Neural progenitor cell (in vitro differentiated cells): Measurements from ENCODE around the gene NUSAP1. TPM values are rescaled to one million over a fixed set of nuclear protein-coding genes. Genes with fewer than 3 reads are reported as not detected.
A peak's percentile ranks its signal among the peaks of the same experiment; 100 is the strongest.

Source experiments
- DNase-seq: peaks from one replicate; pipeline ENCODE4 v3.0.0-alpha.2; 2016; ENCODE audit warnings: low spot score
- H2AFZ ChIP-seq: fragments of 200-600 bp; sonication (generic); replicated peaks from 2 replicates; pipeline ENCODE4 v1.6.1; 2016; ENCODE audit warnings: antibody characterized with exemption
- H3F3A ChIP-seq: fragments of 200-600 bp; sonication (generic); 2 replicates; pipeline ENCODE4 v1.6.1; 2016; ENCODE audit warnings: antibody characterized with exemption, low read depth
- H3K27ac ChIP-seq: fragments of 200-600 bp; sonication (generic); 2 replicates; pipeline ENCODE4 v1.5.1; 2016; ENCODE audit warnings: mild to moderate bottlenecking
- H3K27me3 ChIP-seq: fragments of 200-600 bp; sonication (generic); 2 replicates; pipeline ENCODE4 v1.6.1; 2016; ENCODE audit warnings: mild to moderate bottlenecking, moderate library complexity
- H3K36me3 ChIP-seq: fragments of 200-600 bp; sonication (generic); 2 replicates; pipeline ENCODE4 v1.5.1; 2016
- H3K4me1 ChIP-seq: fragments of 200-600 bp; sonication (generic); 2 replicates; pipeline ENCODE4 v1.6.1; 2016; ENCODE audit warnings: mixed run types
- H3K4me2 ChIP-seq: fragments of 200-600 bp; sonication (generic); 2 replicates; pipeline ENCODE4 v1.6.1; 2016
- H3K4me3 ChIP-seq: fragments of 200-600 bp; sonication (generic); 2 replicates; pipeline ENCODE4 v1.5.1; 2016
- H3K79me2 ChIP-seq: fragments of 200-600 bp; sonication (generic); 2 replicates; pipeline ENCODE4 v1.6.1; 2016; ENCODE audit warnings: low read depth
- H3K9ac ChIP-seq: fragments of 200-600 bp; sonication (generic); 2 replicates; pipeline ENCODE4 v1.6.1; 2016
- H3K9me3 ChIP-seq: fragments of 200-600 bp; sonication (generic); 2 replicates; pipeline ENCODE4 v1.5.1; 2016; ENCODE audit warnings: low read depth
- H4K20me1 ChIP-seq: fragments of 200-600 bp; sonication (generic); 2 replicates; pipeline ENCODE4 v1.6.1; 2016; ENCODE audit warnings: low read depth
- H3K27ac Mint-ChIP-seq: 3 replicates; pipeline ENCODE4 v1.8.0; 2021; ENCODE audit warnings: mixed read lengths
- H3K27me3 Mint-ChIP-seq: 2 replicates; pipeline ENCODE4 v1.8.0; 2022; ENCODE audit warnings: low read depth, mild to moderate bottlenecking, inconsistent platforms, moderate library complexity, mixed read lengths; ENCODE audit not compliant: insufficient read depth
- H3K36me3 Mint-ChIP-seq: 3 replicates; pipeline ENCODE4 v1.8.0; 2021; ENCODE audit warnings: mixed read lengths
- H3K4me1 Mint-ChIP-seq: 3 replicates; pipeline ENCODE4 v1.8.0; 2021; ENCODE audit warnings: mixed read lengths
- H3K4me3 Mint-ChIP-seq: 3 replicates; pipeline ENCODE4 v1.8.0; 2021; ENCODE audit warnings: mild to moderate bottlenecking, moderate library complexity, mixed read lengths
- H3K9me3 Mint-ChIP-seq: 3 replicates; pipeline ENCODE4 v1.8.0; 2020; ENCODE audit warnings: mixed read lengths
- CTCF ChIP-seq: fragments of 200-600 bp; sonication (generic); IDR thresholded peaks from 2 replicates; pipeline ENCODE4 v1.5.1; 2017; ENCODE audit warnings: antibody characterized with exemption, mild to moderate bottlenecking
- EZH2 ChIP-seq: fragments of 200-600 bp; sonication (generic); IDR thresholded peaks from 2 replicates; pipeline ENCODE4 v1.6.1; 2017; ENCODE audit warnings: antibody characterized with exemption, mild to moderate bottlenecking, moderate library complexity
- EZH2phosphoT487 ChIP-seq: fragments of 200-600 bp; sonication (generic); IDR thresholded peaks from 2 replicates; pipeline ENCODE4 v1.6.1; 2017; ENCODE audit warnings: antibody characterized with exemption
- total RNA-seq: library from RNA; depleted of rRNA; stranded (reverse); fragments of >200 nt; gene quantifications from 2 replicates; pipeline ENCODE4 v1.2.3, GENCODE V29; 2015; ENCODE audit warnings: low replicate concordance

Gene NUSAP1
- total RNA-seq, 1 donor from 2014 or later, result 525 TPM

GRCh38 chr15:41394924-41395323, 62.2 kb downstream of the NUSAP1 start:
- Histone ChIP-seq H3K9me3 (no peaks in the 10 kb centered on the region), H3K9ac (no peak overlapping the region), H3K27ac (no peak overlapping the region), H3K79me2 (no peaks in the 10 kb centered on the region), H2AFZ (no peak overlapping the region), H3K36me3 (no peaks in the 10 kb centered on the region), H3K4me1 (no peaks in the 10 kb centered on the region), H3K4me2 (no peak overlapping the region), H3K4me3 (no peak overlapping the region), H4K20me1 (no peaks in the 10 kb centered on the region), H3K27me3 (no peaks in the 10 kb centered on the region), H3F3A (peaks cover 3% of the 10 kb centered on the region)
- TF ChIP-seq EZH2, result no peak
- Mint-ChIP-seq H3K36me3 (peaks cover 19% of the 10 kb centered on the region), H3K4me3 (no peak overlapping the region), H3K9me3 (no peaks in the 10 kb centered on the region), H3K27me3 (peaks cover 6% of the 10 kb centered on the region), H3K4me1 (no peaks in the 10 kb centered on the region), H3K27ac (no peak overlapping the region)
- DNase-seq, result no peak

GRCh38 chr15:41396111-41396510, 63.4 kb downstream of the NUSAP1 start:
- peaks cover 3% of the 10 kb centered on the region for H3F3A ChIP-seq
- Mint-ChIP-seq H3K27ac (no peak overlapping the region), H3K27me3 (peaks cover 6% of the 10 kb centered on the region), H3K36me3 (peaks cover 19% of the 10 kb centered on the region), H3K4me3 (no peak overlapping the region), H3K4me1 (no peaks in the 10 kb centered on the region), H3K9me3 (no peaks in the 10 kb centered on the region)
- no peak overlapping the region for H3K27ac ChIP-seq
- H3K36me3 ChIP-seq, result no peaks in the 10 kb centered on the region
- no peaks in the 10 kb centered on the region for H3K9me3 ChIP-seq
- TF ChIP-seq EZH2phosphoT487 (no peak), CTCF (no peak), EZH2 (no peak)
- no peak overlapping the region for H3K9ac ChIP-seq
- H3K27me3 ChIP-seq, result no peaks in the 10 kb centered on the region
- no peak for DNase-seq
- H3K4me2 ChIP-seq, result no peak overlapping the region
- H2AFZ ChIP-seq, result no peak overlapping the region
- no peaks in the 10 kb centered on the region for H3K79me2 ChIP-seq
- no peak overlapping the region for H3K4me3 ChIP-seq
- H4K20me1 ChIP-seq, result no peaks in the 10 kb centered on the region
- H3K4me1 ChIP-seq, result no peaks in the 10 kb centered on the region

GRCh38 chr15:41401904-41402267, 69.2 kb downstream of the NUSAP1 start:
- Histone ChIP-seq H3K27me3 (no peaks in the 10 kb centered on the region), H3K9ac (peak overlapping the region; percentile 72), H3K4me1 (no peaks in the 10 kb centered on the region), H3K27ac (peak overlapping the region; percentile 57), H3K36me3 (no peaks in the 10 kb centered on the region), H3F3A (peaks cover 4% of the 10 kb centered on the region), H3K9me3 (no peaks in the 10 kb centered on the region), H3K4me3 (peak overlapping the region; percentile 76), H2AFZ (peak overlapping the region; percentile 96), H4K20me1 (no peaks in the 10 kb centered on the region), H3K4me2 (peak overlapping the region; percentile 88), H3K79me2 (peaks cover 11% of the 10 kb centered on the region)
- Mint-ChIP-seq H3K27ac (peak overlapping the region; percentile 95), H3K9me3 (no peaks in the 10 kb centered on the region), H3K4me1 (peaks cover 5% of the 10 kb centered on the region), H3K27me3 (no peaks in the 10 kb centered on the region), H3K4me3 (peak overlapping the region; percentile 95), H3K36me3 (no peaks in the 10 kb centered on the region)
- DNase-seq, result no peak
- no peak for TF ChIP-seq EZH2phosphoT487
- TF ChIP-seq CTCF, result no peak
- no peak for TF ChIP-seq EZH2

GRCh38 chr15:41407341-41407740, 74.7 kb downstream of the NUSAP1 start:
- Histone ChIP-seq H3K9ac (no peak overlapping the region), H3K4me1 (no peaks in the 10 kb centered on the region), H3K36me3 (no peaks in the 10 kb centered on the region), H3K4me3 (no peak overlapping the region), H3K79me2 (no peaks in the 10 kb centered on the region), H4K20me1 (no peaks in the 10 kb centered on the region), H2AFZ (no peak overlapping the region), H3F3A (no peaks in the 10 kb centered on the region), H3K9me3 (no peaks in the 10 kb centered on the region), H3K27ac (no peak overlapping the region), H3K27me3 (no peaks in the 10 kb centered on the region), H3K4me2 (no peak overlapping the region)
- peaks cover 5% of the 10 kb centered on the region for H3K4me1 Mint-ChIP-seq
- H3K4me3 Mint-ChIP-seq, result no peak overlapping the region
- H3K27me3 Mint-ChIP-seq, result peaks cover 2% of the 10 kb centered on the region
- no peaks in the 10 kb centered on the region for H3K36me3 Mint-ChIP-seq
- no peak overlapping the region for H3K27ac Mint-ChIP-seq
- no peaks in the 10 kb centered on the region for H3K9me3 Mint-ChIP-seq
- DNase-seq, result no peak
- TF ChIP-seq CTCF (no peak), EZH2 (no peak), EZH2phosphoT487 (no peak)
